ENCODE data around the gene NFKBIL1.

DNA sequence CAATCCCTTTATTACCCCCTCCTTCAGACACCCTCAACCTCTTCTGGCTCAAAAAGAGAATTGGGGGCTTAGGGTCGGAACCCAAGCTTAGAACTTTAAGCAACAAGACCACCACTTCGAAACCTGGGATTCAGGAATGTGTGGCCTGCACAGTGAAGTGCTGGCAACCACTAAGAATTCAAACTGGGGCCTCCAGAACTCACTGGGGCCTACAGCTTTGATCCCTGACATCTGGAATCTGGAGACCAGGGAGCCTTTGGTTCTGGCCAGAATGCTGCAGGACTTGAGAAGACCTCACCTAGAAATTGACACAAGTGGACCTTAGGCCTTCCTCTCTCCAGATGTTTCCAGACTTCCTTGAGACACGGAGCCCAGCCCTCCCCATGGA is 30.2 kb downstream of the NFKBIL1 start:
- TF ChIP-seq, protein P1, sequence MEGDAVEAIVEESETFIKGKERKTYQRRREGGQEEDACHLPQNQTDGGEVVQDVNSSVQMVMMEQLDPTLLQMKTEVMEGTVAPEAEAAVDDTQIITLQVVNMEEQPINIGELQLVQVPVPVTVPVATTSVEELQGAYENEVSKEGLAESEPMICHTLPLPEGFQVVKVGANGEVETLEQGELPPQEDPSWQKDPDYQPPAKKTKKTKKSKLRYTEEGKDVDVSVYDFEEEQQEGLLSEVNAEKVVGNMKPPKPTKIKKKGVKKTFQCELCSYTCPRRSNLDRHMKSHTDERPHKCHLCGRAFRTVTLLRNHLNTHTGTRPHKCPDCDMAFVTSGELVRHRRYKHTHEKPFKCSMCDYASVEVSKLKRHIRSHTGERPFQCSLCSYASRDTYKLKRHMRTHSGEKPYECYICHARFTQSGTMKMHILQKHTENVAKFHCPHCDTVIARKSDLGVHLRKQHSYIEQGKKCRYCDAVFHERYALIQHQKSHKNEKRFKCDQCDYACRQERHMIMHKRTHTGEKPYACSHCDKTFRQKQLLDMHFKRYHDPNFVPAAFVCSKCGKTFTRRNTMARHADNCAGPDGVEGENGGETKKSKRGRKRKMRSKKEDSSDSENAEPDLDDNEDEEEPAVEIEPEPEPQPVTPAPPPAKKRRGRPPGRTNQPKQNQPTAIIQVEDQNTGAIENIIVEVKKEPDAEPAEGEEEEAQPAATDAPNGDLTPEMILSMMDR (IDR thresholded peaks at IDR 0.05): no peak
- no peak for TF ChIP-seq POLR2A (IDR thresholded peaks at IDR 0.05)

Measured in stomach (tissue), 4 donors.